Astrocyte (in vitro differentiated cells and primary cell): ENCODE data around the gene EDIL3.

Experiments
- CTCF ChIP-seq: IDR thresholded peaks from 2 replicates; pipeline ENCODE4 v1.5.1; 2011; ENCODE audit warnings: low read depth, mild to moderate bottlenecking, inconsistent platforms, low read length, moderate library complexity; ENCODE audit not compliant: insufficient read depth
- EZH2 ChIP-seq: IDR thresholded peaks from 2 replicates; pipeline ENCODE4 v1.6.1; 2012; ENCODE audit warnings: mild to moderate bottlenecking, low read length, inconsistent platforms; ENCODE audit not compliant: insufficient read depth

- TF ChIP-seq CTCF (no peak), EZH2 (no peak)
These were observed 170.8 kb downstream of the EDIL3 start for GRCh38 chr5:84213861-84214260.
